Mucosa of stomach (tissue), 1 donor: ENCODE measurements around the gene FBXO15.

Experiments
- H3K27me3 ChIP-seq: one replicate; pipeline ENCODE4 v1.7.0; 2013; ENCODE audit warnings: mild to moderate bottlenecking, low read length; ENCODE audit not compliant: control insufficient read depth, insufficient read depth
- H3K36me3 ChIP-seq: one replicate; pipeline ENCODE4 v1.7.0; 2013; ENCODE audit warnings: low read length; ENCODE audit not compliant: control insufficient read depth, insufficient read depth
- H3K4me1 ChIP-seq: one replicate; pipeline ENCODE4 v1.7.0; 2013; ENCODE audit warnings: mild to moderate bottlenecking, low read length; ENCODE audit not compliant: control insufficient read depth, insufficient read depth
- H3K4me3 ChIP-seq: one replicate; pipeline ENCODE4 v1.7.0; 2013; ENCODE audit warnings: low read length
- H3K9ac ChIP-seq: one replicate; pipeline ENCODE4 v1.7.0; 2013; ENCODE audit warnings: mild to moderate bottlenecking, low read length, moderate library complexity
- H3K9me3 ChIP-seq: one replicate; pipeline ENCODE4 v1.7.0; 2013; ENCODE audit warnings: mild to moderate bottlenecking, low read length, moderate library complexity; ENCODE audit not compliant: control insufficient read depth
- donor health status: Pancreatic carcinoma.

FBXO15 gene

DNA sequence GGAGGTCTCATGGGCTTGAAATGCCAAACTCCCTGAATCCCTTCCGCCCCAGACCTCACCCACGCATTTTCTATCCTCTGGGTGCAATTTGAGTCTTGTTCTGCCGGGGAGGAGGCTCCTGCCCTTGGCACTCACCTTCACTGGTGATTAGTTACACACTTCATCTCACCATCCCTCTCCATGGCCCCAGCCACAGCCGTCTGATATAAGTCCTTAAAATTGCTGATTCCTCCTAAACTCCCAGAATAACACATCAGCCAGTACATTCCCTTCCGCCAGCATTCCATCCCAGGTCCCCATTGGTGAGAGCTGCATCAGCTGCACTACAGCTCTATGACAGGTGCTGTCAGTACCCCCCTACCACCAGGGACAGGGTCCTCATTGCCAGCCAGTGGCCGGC lies 4.6 kb upstream of the FBXO15 start:
- no peaks in the 10 kb centered on the region for H3K27me3 ChIP-seq
- H3K4me1 ChIP-seq, result peaks cover 6% of the 10 kb centered on the region
- no peak overlapping the region for H3K9ac ChIP-seq
- no peaks in the 10 kb centered on the region for H3K9me3 ChIP-seq
- no peak overlapping the region for H3K4me3 ChIP-seq
- peaks cover 4% of the 10 kb centered on the region for H3K36me3 ChIP-seq

DNA sequence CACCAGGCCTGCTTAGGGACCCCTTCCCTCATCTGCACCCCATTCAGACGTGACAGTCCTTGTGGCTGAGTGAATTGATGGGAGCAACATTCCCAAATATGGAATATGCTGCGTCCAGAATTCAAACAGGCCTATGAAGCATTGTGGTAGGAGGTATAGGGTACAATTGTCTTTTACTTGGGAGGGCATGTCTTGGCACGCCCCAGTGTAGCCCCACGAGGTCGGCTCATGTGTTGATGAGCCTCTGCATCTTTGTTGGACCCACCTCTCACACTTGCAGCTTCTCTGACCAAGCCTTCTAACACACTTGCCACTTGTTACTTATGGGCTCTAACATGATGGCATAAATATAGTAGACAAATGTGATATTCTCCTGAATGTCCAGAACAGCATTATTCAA lies 2.2 kb upstream of the FBXO15 start:
- Histone ChIP-seq H3K9ac (no peak overlapping the region), H3K4me1 (peaks cover 6% of the 10 kb centered on the region), H3K27me3 (no peaks in the 10 kb centered on the region), H3K36me3 (no peaks in the 10 kb centered on the region), H3K9me3 (no peaks in the 10 kb centered on the region), H3K4me3 (no peak overlapping the region)

DNA sequence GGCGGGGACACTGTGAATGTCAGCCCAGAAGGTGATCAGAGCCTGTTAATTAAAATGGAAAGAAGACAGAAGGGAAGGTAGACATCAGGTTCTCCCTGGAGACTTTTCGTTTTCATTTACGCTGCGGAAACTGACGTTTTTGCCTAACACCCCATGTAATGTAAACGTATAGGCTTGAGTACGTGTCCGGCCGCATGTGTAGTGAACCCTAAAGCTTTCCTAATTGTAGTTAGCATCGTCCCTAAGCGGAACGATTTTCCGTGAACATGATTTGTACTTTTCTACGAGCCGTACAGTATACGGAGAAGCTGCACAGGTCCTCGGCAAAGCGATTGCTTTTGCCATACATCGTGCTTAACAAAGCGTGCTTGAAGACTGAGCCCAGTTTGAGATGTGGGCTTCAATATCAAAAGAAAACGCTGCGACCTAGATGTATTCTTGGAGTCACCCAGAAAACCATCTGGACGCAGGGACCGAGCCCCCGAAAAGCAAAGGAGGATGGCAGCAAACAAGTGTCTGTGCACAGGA lies 973 bp upstream of the FBXO15 start:
- Histone ChIP-seq H3K4me3 (peak overlapping the region; percentile 73), H3K27me3 (no peaks in the 10 kb centered on the region), H3K9ac (peak overlapping the region; percentile 74), H3K36me3 (no peaks in the 10 kb centered on the region), H3K4me1 (peaks cover 6% of the 10 kb centered on the region), H3K9me3 (no peaks in the 10 kb centered on the region)

DNA sequence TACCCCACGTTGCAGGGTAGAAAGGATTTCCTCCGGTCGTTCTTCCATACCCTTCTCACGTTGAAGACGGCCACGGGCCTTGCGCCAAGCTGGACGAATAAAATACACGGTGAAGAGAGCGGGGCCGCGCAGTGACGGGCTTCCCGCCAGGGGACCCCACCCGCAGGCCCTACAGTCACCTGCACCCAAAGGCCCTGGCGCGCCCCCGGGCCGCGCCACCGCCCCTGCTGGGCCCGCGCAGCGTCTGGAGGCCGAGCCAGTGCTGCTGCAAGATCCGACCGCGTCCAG lies 199 bp downstream of the FBXO15 start:
- Histone ChIP-seq H3K9ac (no peak overlapping the region), H3K27me3 (no peaks in the 10 kb centered on the region), H3K36me3 (no peaks in the 10 kb centered on the region), H3K9me3 (no peaks in the 10 kb centered on the region), H3K4me1 (peaks cover 6% of the 10 kb centered on the region), H3K4me3 (peak overlapping the region; percentile 73)

DNA sequence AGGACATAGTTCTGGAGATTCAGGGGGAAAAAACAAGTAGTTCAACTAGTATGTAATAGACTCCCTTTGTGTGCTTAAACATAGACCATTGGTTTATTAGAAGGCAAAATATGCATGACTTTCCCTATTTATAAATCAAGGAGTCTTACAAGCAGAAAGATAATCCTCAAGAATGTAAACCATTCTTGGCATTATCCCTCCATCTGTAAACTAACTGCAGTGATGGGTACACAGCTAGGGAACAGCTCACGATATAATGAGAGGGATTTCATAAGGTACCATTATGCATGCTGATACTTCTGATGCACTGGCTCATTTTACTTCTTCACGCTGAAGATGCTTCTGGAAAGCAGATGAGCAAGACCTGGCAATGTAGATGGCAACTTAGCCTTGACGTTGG lies 878 bp downstream of the FBXO15 start:
- Histone ChIP-seq H3K36me3 (no peaks in the 10 kb centered on the region), H3K9me3 (no peaks in the 10 kb centered on the region), H3K9ac (no peak overlapping the region), H3K4me3 (no peak overlapping the region), H3K4me1 (peaks cover 6% of the 10 kb centered on the region), H3K27me3 (no peaks in the 10 kb centered on the region)

GRCh38 chr18:74142252-74142651 lies 5.4 kb downstream of the FBXO15 start:
- Histone ChIP-seq H3K4me3 (no peak overlapping the region), H3K9ac (no peak overlapping the region), H3K27me3 (no peaks in the 10 kb centered on the region), H3K4me1 (no peaks in the 10 kb centered on the region), H3K36me3 (no peaks in the 10 kb centered on the region), H3K9me3 (no peaks in the 10 kb centered on the region)

DNA sequence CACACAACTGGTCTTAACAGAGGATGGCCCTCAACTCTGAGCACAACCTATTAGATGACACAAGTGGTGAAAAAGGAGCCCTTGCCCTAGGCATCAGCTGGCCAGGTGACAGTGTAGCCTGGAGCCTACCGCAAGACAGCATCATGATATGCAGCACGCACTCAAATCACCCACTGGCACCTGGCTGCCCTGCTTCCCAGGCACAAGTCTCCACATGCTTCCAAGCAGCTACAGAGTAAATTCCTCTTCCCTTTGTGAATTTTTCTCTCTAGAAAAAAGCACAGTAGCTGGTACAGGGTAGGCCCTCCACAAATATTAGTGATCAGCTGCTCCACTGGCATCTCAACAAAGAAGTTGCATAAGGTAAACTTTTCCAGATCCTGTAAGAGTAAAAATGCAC lies 6.0 kb downstream of the FBXO15 start:
- H3K9ac ChIP-seq, result no peak overlapping the region
- no peak overlapping the region for H3K4me3 ChIP-seq
- H3K36me3 ChIP-seq, result no peaks in the 10 kb centered on the region
- H3K4me1 ChIP-seq, result no peaks in the 10 kb centered on the region
- no peaks in the 10 kb centered on the region for H3K9me3 ChIP-seq
- no peaks in the 10 kb centered on the region for H3K27me3 ChIP-seq

DNA sequence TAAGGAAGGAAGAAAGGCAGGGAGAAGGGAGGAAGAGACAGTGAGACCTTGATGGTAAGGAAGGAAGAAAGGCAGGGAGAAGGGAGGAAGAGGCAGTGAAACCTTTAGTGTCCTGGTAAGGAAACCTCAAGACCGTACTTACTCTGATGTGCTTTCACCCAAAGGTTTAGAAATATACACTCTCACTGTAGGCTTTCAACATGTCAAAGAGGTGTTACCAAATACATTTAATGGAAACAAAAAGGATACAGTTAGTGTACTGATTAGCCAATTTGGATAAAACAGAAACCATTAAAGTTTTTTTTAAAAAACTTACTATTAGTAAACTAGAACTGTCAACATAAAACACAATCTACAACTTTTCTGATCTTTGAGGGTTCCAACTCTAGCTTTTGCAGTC lies 7.1 kb downstream of the FBXO15 start:
- H3K9ac ChIP-seq, result no peak overlapping the region
- no peaks in the 10 kb centered on the region for H3K9me3 ChIP-seq
- no peaks in the 10 kb centered on the region for H3K4me1 ChIP-seq
- no peaks in the 10 kb centered on the region for H3K36me3 ChIP-seq
- no peaks in the 10 kb centered on the region for H3K27me3 ChIP-seq
- H3K4me3 ChIP-seq, result no peak overlapping the region

DNA sequence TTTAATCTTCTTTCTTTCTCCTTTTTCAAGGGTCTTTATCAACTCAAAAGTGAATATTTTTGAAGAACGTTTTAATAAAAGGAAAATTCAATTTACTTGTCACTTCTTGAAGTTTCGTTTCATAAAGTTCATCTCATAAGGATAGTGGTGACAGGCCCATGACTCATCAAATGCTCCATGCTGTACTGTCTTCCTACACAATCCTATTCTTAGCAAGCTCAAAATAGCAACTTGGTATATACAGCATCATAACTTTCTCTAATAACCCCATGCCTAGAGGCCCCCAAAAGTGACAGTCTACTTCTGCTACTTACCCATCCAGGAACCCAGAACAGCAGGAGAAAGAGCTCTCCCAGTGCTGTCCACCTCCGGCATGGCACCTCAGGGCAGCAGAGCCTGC lies 7.7 kb downstream of the FBXO15 start:
- no peaks in the 10 kb centered on the region for H3K27me3 ChIP-seq
- H3K9ac ChIP-seq, result no peak overlapping the region
- H3K9me3 ChIP-seq, result no peaks in the 10 kb centered on the region
- no peaks in the 10 kb centered on the region for H3K36me3 ChIP-seq
- no peaks in the 10 kb centered on the region for H3K4me1 ChIP-seq
- H3K4me3 ChIP-seq, result no peak overlapping the region

DNA sequence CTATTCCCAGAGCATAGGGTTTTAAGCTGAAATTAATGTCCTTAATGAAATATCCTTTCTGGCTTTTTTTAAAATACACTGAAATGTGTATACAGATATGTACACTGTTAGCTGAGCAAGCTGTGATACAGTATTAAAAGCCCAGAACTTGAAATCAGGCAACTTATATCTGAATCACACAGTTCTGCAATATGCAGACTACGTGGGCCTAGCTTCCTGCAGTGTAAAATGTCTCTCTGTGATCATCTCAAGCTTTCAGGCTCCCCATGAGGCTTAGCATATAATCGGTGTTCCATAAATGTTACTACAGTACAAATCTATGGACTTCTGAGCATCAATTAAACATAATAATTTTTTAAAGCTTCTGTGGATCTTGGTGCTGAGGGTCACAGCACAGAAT lies 8.2 kb downstream of the FBXO15 start:
- H3K27me3 ChIP-seq, result no peaks in the 10 kb centered on the region
- no peaks in the 10 kb centered on the region for H3K9me3 ChIP-seq
- no peaks in the 10 kb centered on the region for H3K36me3 ChIP-seq
- H3K9ac ChIP-seq, result no peak overlapping the region
- no peak overlapping the region for H3K4me3 ChIP-seq
- no peaks in the 10 kb centered on the region for H3K4me1 ChIP-seq

DNA sequence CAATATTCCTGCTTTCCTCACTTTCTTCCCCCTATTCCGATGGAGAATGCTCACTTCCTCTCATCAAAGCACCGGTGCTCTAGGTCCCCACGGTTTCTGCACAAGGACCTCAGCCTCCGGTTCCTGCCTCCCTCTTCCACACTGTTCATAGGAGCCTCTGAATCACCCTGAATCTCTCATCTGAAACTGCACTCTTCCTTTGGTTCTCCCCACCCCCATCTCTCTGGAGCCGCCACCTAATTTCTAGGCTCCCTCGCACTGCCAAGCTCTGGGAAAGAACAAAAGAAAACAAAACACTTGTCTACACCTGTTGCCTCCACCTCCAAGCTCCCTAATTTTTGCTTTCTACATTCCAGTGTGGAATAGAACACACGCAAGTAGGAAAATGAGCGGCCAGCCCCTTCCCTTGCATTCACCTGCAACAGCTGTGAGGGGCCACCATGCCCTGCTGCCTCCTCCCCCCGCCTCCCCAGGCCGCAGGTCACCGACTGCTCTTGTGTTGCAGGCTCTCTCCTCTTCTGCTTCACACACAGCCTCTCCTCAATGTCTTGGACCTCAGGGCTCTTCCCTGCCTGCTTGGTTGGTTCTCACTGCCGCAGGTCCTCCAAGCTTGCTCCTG lies 9.6 kb downstream of the FBXO15 start:
- no peaks in the 10 kb centered on the region for H3K36me3 ChIP-seq
- H3K4me1 ChIP-seq, result no peaks in the 10 kb centered on the region
- H3K9ac ChIP-seq, result no peak overlapping the region
- no peaks in the 10 kb centered on the region for H3K9me3 ChIP-seq
- H3K4me3 ChIP-seq, result no peak overlapping the region
- no peaks in the 10 kb centered on the region for H3K27me3 ChIP-seq

DNA sequence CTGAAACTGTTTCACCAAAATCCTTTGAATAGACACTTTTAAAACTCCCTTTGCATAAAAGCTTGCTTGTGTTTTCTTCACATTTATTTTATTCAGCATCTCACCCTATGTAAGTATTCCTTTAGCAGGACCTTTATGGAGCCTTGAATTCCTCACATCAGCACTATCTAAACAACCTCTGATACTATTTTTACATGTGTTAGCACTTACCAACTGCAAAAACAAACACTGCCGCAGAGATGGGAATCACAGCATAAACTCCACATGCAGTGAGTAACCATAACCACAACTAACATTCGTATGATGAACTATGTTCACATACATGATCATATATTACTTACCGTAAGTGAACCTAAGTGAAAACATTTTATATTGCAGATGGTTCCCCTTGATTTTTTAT lies 15.4 kb downstream of the FBXO15 start:
- H3K4me1 ChIP-seq, result no peaks in the 10 kb centered on the region
- H3K9me3 ChIP-seq, result no peaks in the 10 kb centered on the region
- H3K27me3 ChIP-seq, result no peaks in the 10 kb centered on the region
- H3K9ac ChIP-seq, result no peak overlapping the region
- no peak overlapping the region for H3K4me3 ChIP-seq
- H3K36me3 ChIP-seq, result no peaks in the 10 kb centered on the region

- Histone ChIP-seq H3K27me3 (no peaks in the 10 kb centered on the region), H3K4me1 (no peaks in the 10 kb centered on the region), H3K9ac (no peak overlapping the region), H3K9me3 (no peaks in the 10 kb centered on the region), H3K36me3 (no peaks in the 10 kb centered on the region), H3K4me3 (no peak overlapping the region)
These were observed 16.5 kb downstream of the FBXO15 start for GRCh38 chr18:74131124-74131523.
